Measurements from ENCODE around the gene SPR. TPM values are rescaled to one million over a fixed set of nuclear protein-coding genes. Genes with fewer than 3 reads are reported as not detected.

SPR gene
- total and polyA plus RNA-seq, 4 experiments from 2014 or later, result 0.58 TPM; not detected in 3

GRCh38 chr2:72848436-72849137 is 38.6 kb upstream of the SPR start:
- Mint-ChIP-seq H3K9me3 (peaks cover 0 to under 1% (median 0%) of the 10 kb centered on the region in 8 donors), H3K27me3 (peaks cover 14 to 22% of the 10 kb centered on the region in 2 donors), H3K4me1 (no peaks in the 10 kb centered on the region), H3K27ac (no peak overlapping the region), H3K36me3 (no peaks in the 10 kb centered on the region), H3K4me3 (no peak overlapping the region)
- intact Hi-C loops (cut with micrococcal nuclease), result no loop called here
- no peaks in the 10 kb centered on the region for H3K4me1 ChIP-seq (ENCODE audit: insufficient read depth, low read length)
- H3K9me3 ChIP-seq (ENCODE audit: control insufficient read depth in 1 of 2, low read length in 2 of 2), result no peaks in the 10 kb centered on the region
- no peak overlapping the region for H3K27ac ChIP-seq (ENCODE audit: low read depth, low read length)
- H3K36me3 ChIP-seq (ENCODE audit: insufficient read depth, low read length), result no peaks in the 10 kb centered on the region
- H3K4me3 ChIP-seq (ENCODE audit: low read length in 2 of 2), result no peak overlapping the region
- no peak for DNase-seq
- no peaks in the 10 kb centered on the region for H3K27me3 ChIP-seq (ENCODE audit: insufficient read depth, low read length)
- POLR2A ChIA-PET (ENCODE audit: partially characterized antibody), result no interaction called here
- CTCF ChIA-PET (ENCODE audit: partially characterized antibody), result no interaction called here

DNA sequence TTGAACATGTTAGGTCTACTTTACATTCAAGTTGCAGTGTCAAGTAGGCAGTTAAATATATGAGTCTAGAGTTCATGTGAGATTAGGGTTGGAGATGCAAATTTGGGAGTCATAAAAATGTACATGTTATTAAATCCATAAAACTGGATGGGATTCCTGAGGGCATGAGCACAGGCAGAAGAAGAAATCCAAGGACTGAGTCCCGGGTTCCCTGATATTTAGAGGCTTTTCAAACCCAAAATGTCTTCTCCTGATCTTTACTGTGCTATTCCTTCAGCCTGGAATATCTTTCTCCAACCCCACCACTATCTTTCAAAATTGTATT is 38.1 kb upstream of the SPR start:
- intact Hi-C loops (cut with micrococcal nuclease), result no loop called here
- ChIA-PET CTCF (ENCODE audit: partially characterized antibody) (interaction anchor here (1.0 kb wide), 1 partner anchor 12 kb away, joined by 3 read pairs; no protein-coding TSS in a partner anchor), POLR2A (ENCODE audit: partially characterized antibody) (no interaction called here)
- Mint-ChIP-seq H3K9me3 (no peaks in the 10 kb centered on the region), H3K27me3 (peaks cover 15 to 24% of the 10 kb centered on the region in 2 donors), H3K27ac (no peak overlapping the region), H3K4me1 (no peaks in the 10 kb centered on the region), H3K36me3 (no peaks in the 10 kb centered on the region), H3K4me3 (no peak overlapping the region)
- H3K4me3 ChIP-seq (ENCODE audit: low read length in 2 of 2), result no peak overlapping the region
- no peak for DNase-seq
- no peaks in the 10 kb centered on the region for H3K27me3 ChIP-seq (ENCODE audit: insufficient read depth, low read length)
- no peaks in the 10 kb centered on the region for H3K9me3 ChIP-seq (ENCODE audit: control insufficient read depth in 1 of 2, low read length in 2 of 2)
- H3K4me1 ChIP-seq (ENCODE audit: insufficient read depth, low read length), result no peaks in the 10 kb centered on the region
- no peaks in the 10 kb centered on the region for H3K36me3 ChIP-seq (ENCODE audit: insufficient read depth, low read length)
- no peak overlapping the region for H3K27ac ChIP-seq (ENCODE audit: low read depth, low read length)

DNA sequence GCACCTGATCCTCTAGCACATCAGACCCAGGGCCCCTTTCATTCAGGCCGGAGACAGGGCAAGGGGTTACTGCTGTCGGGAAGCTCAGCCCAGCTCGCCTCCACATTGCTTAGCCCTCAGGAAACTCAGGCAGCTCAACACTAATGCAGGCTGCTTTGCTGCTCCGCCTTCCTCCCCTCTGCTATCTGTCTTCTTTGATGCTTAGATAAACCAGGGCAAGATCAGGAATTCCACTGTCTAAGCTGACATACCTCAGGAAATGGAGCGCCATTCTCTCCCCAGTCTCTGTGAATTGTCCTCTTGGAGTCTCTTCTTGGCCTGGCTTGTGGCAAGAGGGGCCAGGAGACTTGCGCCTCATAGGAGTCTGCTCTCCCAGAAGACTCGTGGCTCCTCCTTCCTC is 35.9 kb upstream of the SPR start:
- H3K4me3 Mint-ChIP-seq, result no peak overlapping the region
- H3K9me3 Mint-ChIP-seq, result no peaks in the 10 kb centered on the region
- Histone ChIP-seq H3K9me3 (ENCODE audit: control insufficient read depth in 1 of 2, low read length in 2 of 2) (no peaks in the 10 kb centered on the region), H3K27ac (ENCODE audit: low read depth, low read length) (no peak overlapping the region), H3K27me3 (ENCODE audit: insufficient read depth, low read length) (no peaks in the 10 kb centered on the region), H3K4me3 (ENCODE audit: low read length in 2 of 2) (no peak overlapping the region), H3K36me3 (ENCODE audit: insufficient read depth, low read length) (no peaks in the 10 kb centered on the region), H3K4me1 (ENCODE audit: insufficient read depth, low read length) (no peaks in the 10 kb centered on the region)
- ChIA-PET CTCF (ENCODE audit: partially characterized antibody) (interaction anchor here (0.7 kb wide), 1 partner anchor 9 kb away, joined by 3 read pairs; no protein-coding TSS in a partner anchor), POLR2A (ENCODE audit: partially characterized antibody) (no interaction called here)
- no peak overlapping the region for H3K27ac Mint-ChIP-seq
- H3K4me1 Mint-ChIP-seq, result no peaks in the 10 kb centered on the region
- no peaks in the 10 kb centered on the region for H3K36me3 Mint-ChIP-seq
- DNase-seq, result no peak
- intact Hi-C loops (cut with micrococcal nuclease), result no loop called here
- peaks cover 21 to 34% of the 10 kb centered on the region in 2 donors for H3K27me3 Mint-ChIP-seq

GRCh38 chr2:72859831-72860262 is 27.4 kb upstream of the SPR start:
- Histone ChIP-seq H3K9me3 (ENCODE audit: control insufficient read depth in 1 of 2, low read length in 2 of 2) (no peaks in the 10 kb centered on the region), H3K36me3 (ENCODE audit: insufficient read depth, low read length) (no peaks in the 10 kb centered on the region), H3K27ac (ENCODE audit: low read depth, low read length) (no peak overlapping the region), H3K27me3 (ENCODE audit: insufficient read depth, low read length) (peaks cover 12% of the 10 kb centered on the region), H3K4me1 (ENCODE audit: insufficient read depth, low read length) (peaks cover 8% of the 10 kb centered on the region), H3K4me3 (ENCODE audit: low read length in 2 of 2) (no peak overlapping the region)
- ChIA-PET CTCF (ENCODE audit: partially characterized antibody) (interaction anchor here (0.6 to 5.7 kb wide), 25 partner anchors 8 to 1561 kb away, joined by 3 to 65 read pairs (median 3); no protein-coding TSS in a partner anchor), POLR2A (ENCODE audit: partially characterized antibody) (no interaction called here)
- Mint-ChIP-seq H3K9me3 (no peaks in the 10 kb centered on the region), H3K27me3 (peaks cover 31 to 52% of the 10 kb centered on the region in 2 donors), H3K4me1 (peaks cover 5 to 9% (median 8%) of the 10 kb centered on the region in 4 donors), H3K27ac (peak overlapping the region in 1 of 7 donors; percentile 33), H3K36me3 (no peaks in the 10 kb centered on the region), H3K4me3 (no peak overlapping the region)
- DNase-seq, result peak; percentile 44 to 57 (median 51)
- intact Hi-C loops (cut with micrococcal nuclease), result loop anchor here (1.0 to 5.0 kb wide), 3 partner anchors 35 to 1313 kb away; no protein-coding TSS in a partner anchor

DNA sequence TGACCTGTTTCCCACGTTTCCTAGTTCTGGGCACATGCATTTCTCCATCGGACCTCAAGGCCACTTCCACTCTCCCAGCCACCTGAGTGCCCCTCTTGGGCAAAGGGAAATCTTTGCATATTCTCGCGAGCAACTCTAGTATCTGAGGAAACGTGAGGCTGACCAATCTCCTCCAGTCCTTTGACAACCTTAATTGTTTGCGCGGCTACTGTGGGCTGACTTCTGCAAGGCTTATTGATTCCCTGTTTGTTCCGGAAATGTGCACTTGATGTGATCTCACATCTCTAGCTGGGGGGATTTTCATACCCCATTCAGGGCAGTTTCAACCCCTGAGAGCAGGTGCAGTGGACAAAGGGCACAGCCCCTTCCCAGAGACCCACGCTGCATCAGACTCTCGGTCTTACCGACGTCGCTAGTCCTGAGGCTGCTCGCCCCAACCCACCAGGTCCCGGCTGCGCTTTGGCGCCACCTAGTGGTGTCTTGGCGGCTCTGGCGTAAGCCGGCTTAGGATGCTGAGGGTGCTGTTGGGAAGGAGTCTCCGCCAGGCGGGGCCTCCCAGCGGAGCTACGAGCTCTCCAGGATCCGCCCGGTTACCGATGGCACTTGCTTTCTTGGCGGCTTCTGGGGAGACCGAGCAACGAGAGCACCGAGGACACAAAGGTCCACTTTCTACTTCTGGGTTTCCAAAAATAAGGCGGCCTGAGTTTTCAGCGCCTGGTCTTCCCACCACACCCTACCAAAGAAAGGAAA is 24.8 kb upstream of the SPR start:
- DNase-seq, result peak; percentile 79 to 83 (median 80)
- POLR2A ChIA-PET (ENCODE audit: partially characterized antibody), result no interaction called here
- intact Hi-C loops (cut with micrococcal nuclease), result no loop called here
- Histone ChIP-seq H3K4me1 (ENCODE audit: insufficient read depth, low read length) (peaks cover 8% of the 10 kb centered on the region), H3K4me3 (ENCODE audit: low read length in 2 of 2) (peak overlapping the region in 1 of 2 donors; percentile 36), H3K27ac (ENCODE audit: low read depth, low read length) (no peak overlapping the region), H3K27me3 (ENCODE audit: insufficient read depth, low read length) (peaks cover 12% of the 10 kb centered on the region), H3K9me3 (ENCODE audit: control insufficient read depth in 1 of 2, low read length in 2 of 2) (no peaks in the 10 kb centered on the region), H3K36me3 (ENCODE audit: insufficient read depth, low read length) (no peaks in the 10 kb centered on the region)
- Mint-ChIP-seq H3K36me3 (no peaks in the 10 kb centered on the region), H3K4me3 (peak overlapping the region in 7 of 8 donors; percentile 37 to 85 (median 61)), H3K27me3 (peaks cover 24 to 42% of the 10 kb centered on the region in 2 donors), H3K9me3 (no peaks in the 10 kb centered on the region), H3K27ac (no peak overlapping the region), H3K4me1 (peaks cover 5 to 9% (median 8%) of the 10 kb centered on the region in 4 donors)
- CTCF ChIA-PET (ENCODE audit: partially characterized antibody), result interaction anchor here (0.6 to 5.7 kb wide), 25 partner anchors 9 to 315 kb away, joined by 3 to 65 read pairs (median 4); partner anchors contain the start of gene SPR

DNA sequence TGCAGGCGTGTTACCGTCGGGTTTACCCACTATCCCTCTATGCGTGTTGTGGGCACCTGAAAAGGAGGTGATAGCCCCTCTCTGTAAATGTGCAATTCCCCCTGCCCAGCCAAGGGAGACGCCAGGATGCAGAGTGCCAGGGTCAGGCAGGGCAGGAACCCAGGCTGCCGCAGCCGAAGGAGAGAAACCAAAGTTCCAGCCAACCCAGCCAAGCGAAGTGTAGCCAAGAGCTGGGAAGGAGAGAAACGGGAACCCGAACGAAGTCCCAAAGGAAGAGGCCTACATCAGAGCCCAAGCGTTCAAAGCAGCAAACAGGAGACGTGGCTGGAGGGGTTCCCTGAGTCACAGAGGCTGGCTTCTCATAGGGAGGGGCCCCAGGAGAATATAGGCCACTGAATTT is 24.2 kb upstream of the SPR start:
- no peak overlapping the region for H3K4me3 ChIP-seq (ENCODE audit: low read length in 2 of 2)

DNA sequence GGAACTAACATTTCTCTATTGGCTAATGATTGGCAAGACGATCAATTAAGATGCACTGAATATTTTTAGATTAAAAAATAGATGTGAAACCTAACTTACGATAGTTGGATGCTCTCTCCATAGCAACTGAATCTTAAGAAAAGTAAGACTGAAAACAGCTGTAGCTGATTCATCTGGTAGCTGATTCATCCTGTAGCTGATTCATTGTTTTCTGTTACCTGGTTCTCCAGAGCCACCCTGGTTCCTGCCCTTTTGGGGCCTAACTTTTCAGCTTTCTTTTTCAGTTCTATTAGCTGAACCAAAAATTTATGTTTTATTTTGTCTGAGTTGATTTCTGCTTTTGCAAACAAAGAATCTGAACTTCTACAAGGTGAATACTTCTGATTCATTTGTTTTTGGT is 22.7 kb upstream of the SPR start:
- Mint-ChIP-seq H3K36me3 (no peaks in the 10 kb centered on the region), H3K27ac (no peak overlapping the region), H3K4me3 (no peak overlapping the region), H3K27me3 (peaks cover 22 to 42% of the 10 kb centered on the region in 2 donors), H3K4me1 (peaks cover 5 to 9% (median 8%) of the 10 kb centered on the region in 4 donors), H3K9me3 (no peaks in the 10 kb centered on the region)
- POLR2A ChIA-PET (ENCODE audit: partially characterized antibody), result no interaction called here
- DNase-seq, result no peak
- intact Hi-C loops (cut with micrococcal nuclease), result no loop called here
- CTCF ChIA-PET (ENCODE audit: partially characterized antibody), result interaction anchor here (0.7 to 2.4 kb wide), 17 partner anchors 10 to 1283 kb away, joined by 3 to 11 read pairs (median 4); partner anchors contain the start of gene SPR
- Histone ChIP-seq H3K9me3 (ENCODE audit: control insufficient read depth in 1 of 2, low read length in 2 of 2) (no peaks in the 10 kb centered on the region), H3K27me3 (ENCODE audit: insufficient read depth, low read length) (peaks cover 12% of the 10 kb centered on the region), H3K4me1 (ENCODE audit: insufficient read depth, low read length) (peaks cover 8% of the 10 kb centered on the region), H3K27ac (ENCODE audit: low read depth, low read length) (no peak overlapping the region), H3K36me3 (ENCODE audit: insufficient read depth, low read length) (no peaks in the 10 kb centered on the region), H3K4me3 (ENCODE audit: low read length in 2 of 2) (no peak overlapping the region)

More for the DNA sequence above, 24.2 kb upstream of the SPR start:
- H3K9me3 Mint-ChIP-seq, result no peaks in the 10 kb centered on the region
- peaks cover 8% of the 10 kb centered on the region for H3K4me1 ChIP-seq (ENCODE audit: insufficient read depth, low read length)
- no peak for DNase-seq
- intact Hi-C loops (cut with micrococcal nuclease), result no loop called here
- no peak overlapping the region for H3K27ac ChIP-seq (ENCODE audit: low read depth, low read length)
- H3K36me3 Mint-ChIP-seq, result no peaks in the 10 kb centered on the region
- H3K4me3 Mint-ChIP-seq, result peak overlapping the region in 3 of 8 donors; percentile 22 to 85 (median 70)
- no peak overlapping the region for H3K27ac Mint-ChIP-seq
- peaks cover 5 to 9% (median 8%) of the 10 kb centered on the region in 4 donors for H3K4me1 Mint-ChIP-seq
- ChIA-PET CTCF (ENCODE audit: partially characterized antibody) (interaction anchor here (0.6 to 5.7 kb wide), 19 partner anchors 8 to 314 kb away, joined by 3 to 65 read pairs (median 5); partner anchors contain the start of gene SPR), POLR2A (ENCODE audit: partially characterized antibody) (no interaction called here)
- H3K9me3 ChIP-seq (ENCODE audit: control insufficient read depth in 1 of 2, low read length in 2 of 2), result no peaks in the 10 kb centered on the region
- peaks cover 12% of the 10 kb centered on the region for H3K27me3 ChIP-seq (ENCODE audit: insufficient read depth, low read length)
- H3K36me3 ChIP-seq (ENCODE audit: insufficient read depth, low read length), result no peaks in the 10 kb centered on the region
- H3K27me3 Mint-ChIP-seq, result peaks cover 21 to 38% of the 10 kb centered on the region in 2 donors

Data from CD4-positive, alpha-beta memory T cell (primary cell).